HepG2 (cell line): ENCODE data around the gene TTLL1. TPM values are rescaled to one million over a fixed set of nuclear protein-coding genes. Genes with fewer than 3 reads are reported as not detected.

Experiments
- ATAC-seq: fragments of 200-7000 bp; cut with Tn5 transposase; 3 replicates; pipeline ENCODE4 v1.9.1; 2020; ENCODE audit warnings: mild to moderate bottlenecking, moderate library complexity
- BruUV-seq: library from RNA; stranded (reverse); fragments of 400-500 nt; replicated peaks from 2 replicates; lab custom pipeline; 2021; lab: Mats Ljungman, UMichigan
- CTCF ChIA-PET: fragments of 300-600 bp; formaldehyde crosslinking; extraction: SDS; loops from one replicate; lab custom pipeline; 2021; ENCODE audit warnings: low total read pairs, inconsistent platforms, low intra/inter-chr PET ratio; lab: Yijun Ruan, JAX
- POLR2A ChIA-PET: fragments of 350-600 bp; sonication (Branson Sonifier 250); formaldehyde crosslinking; loops from one replicate; lab custom pipeline; 2020; ENCODE audit warnings: antibody characterized with exemption, inconsistent platforms; lab: Yijun Ruan, JAX
- DNase-seq: peaks from one replicate; pipeline ENCODE4 v3.0.0-alpha.2; 2015; ENCODE audit warnings: low spot score
- FAIRE-seq: peaks from 3 replicates; lab custom pipeline; 2011; peaks lifted over from hg19 to GRCh38; lab: Jason Lieb, UNC
- H2AFZ ChIP-seq: one replicate; pipeline ENCODE4 v1.6.1; 2011; ENCODE audit warnings: low read length, inconsistent platforms
- H3K27ac ChIP-seq: fragments of 300-600 bp; 3 replicates; pipeline ENCODE4 v1.8.0; 2011; ENCODE audit warnings: mixed run types, mild to moderate bottlenecking, mixed read lengths, low read length, inconsistent platforms; ENCODE audit not compliant: insufficient read depth; ENCODE audit errors: extremely low read length
- H3K27me3 ChIP-seq, 2 experiments: fragments of 200-600 bp in 1 of 2; 2 replicates in 1 of 2; 3 replicates in 1 of 2; pipeline versions ENCODE4 v1.6.0 to v1.8.0; 2011; ENCODE audit warnings: low read length in 2 of 2, mild to moderate bottlenecking in 2 of 2, moderate library complexity in 2 of 2, inconsistent platforms in 1 of 2; ENCODE audit not compliant: insufficient read depth in 2 of 2, control insufficient read depth in 1 of 2
- H3K36me3 ChIP-seq, 2 experiments: fragments of 200-600 bp in 1 of 2; replicated peaks in 1 of 2; 2 replicates in 1 of 2; 3 replicates in 1 of 2; pipeline versions ENCODE4 v1.5.1 to v1.8.0; 2011; ENCODE audit warnings: low read length in 2 of 2, inconsistent platforms in 1 of 2; ENCODE audit not compliant: insufficient read depth in 2 of 2, control insufficient read depth in 1 of 2
- H3K4me1 ChIP-seq: 2 replicates; pipeline ENCODE4 v1.5.1; 2012; ENCODE audit warnings: low read length, inconsistent platforms; ENCODE audit not compliant: insufficient read depth
- H3K4me2 ChIP-seq: 2 replicates; pipeline ENCODE4 v1.6.0; 2011; ENCODE audit warnings: low read depth, low read length, inconsistent platforms
- H3K4me3 ChIP-seq, 3 experiments: fragments of 200-600 bp in 1 of 3; sonication (generic), shearing (Covaris generic) in 1 of 3; replicated peaks in 1 of 3; 2 replicates each; pipeline ENCODE4 v1.5.1; 2011 to 2016; ENCODE audit warnings: low read length in 3 of 3, inconsistent platforms in 2 of 3, low read depth in 2 of 3, mild to moderate bottlenecking in 2 of 3, control low read depth in 1 of 3, mixed read lengths in 1 of 3; ENCODE audit not compliant: insufficient read depth in 1 of 3
- H3K79me2 ChIP-seq: one replicate; pipeline ENCODE4 v1.6.1; 2011; ENCODE audit warnings: low read length, inconsistent platforms; ENCODE audit not compliant: insufficient read depth
- H3K9ac ChIP-seq: 2 replicates; pipeline ENCODE4 v1.6.0; 2011; ENCODE audit warnings: mild to moderate bottlenecking, low read depth, low read length, inconsistent platforms; ENCODE audit not compliant: insufficient read depth
- H3K9me3 ChIP-seq: 2 replicates; pipeline ENCODE4 v1.5.1; 2012; ENCODE audit warnings: mild to moderate bottlenecking, low read length
- H4K20me1 ChIP-seq: 2 replicates; pipeline ENCODE4 v1.6.0; 2011; ENCODE audit warnings: inconsistent platforms, mild to moderate bottlenecking, low read length, moderate library complexity; ENCODE audit not compliant: insufficient read depth
- CBX1 ChIP-seq: IDR thresholded peaks from one replicate; pipeline ENCODE4 v1.6.1; 2016; ENCODE audit warnings: antibody characterized with exemption, low read depth
- ETV6 ChIP-seq: sonication (generic); formaldehyde crosslinking; conservative IDR thresholded peaks from 2 replicates; pipeline ENCODE4 v1.4.0; 2020; ENCODE audit warnings: missing genetic modification reagents
- KMT2A ChIP-seq: sonication (generic); formaldehyde crosslinking; IDR thresholded peaks from 2 replicates; pipeline ENCODE4 v1.4.0; 2020; ENCODE audit warnings: missing genetic modification reagents
- RORA ChIP-seq: sonication (generic); formaldehyde crosslinking; IDR thresholded peaks from 2 replicates; pipeline ENCODE4 v1.5.0; 2020; ENCODE audit warnings: mild to moderate bottlenecking, missing genetic modification reagents, moderate library complexity
- SALL2 ChIP-seq: sonication (generic); formaldehyde crosslinking; IDR thresholded peaks from 2 replicates; pipeline ENCODE4 v1.8.1; 2023; ENCODE audit warnings: mild to moderate bottlenecking, missing genetic modification reagents, inconsistent platforms
- ZFP36L2 ChIP-seq: sonication (generic); formaldehyde crosslinking; IDR thresholded peaks from 2 replicates; pipeline ENCODE4 v1.4.0; 2020; ENCODE audit warnings: missing genetic modification reagents
- ZNF17 ChIP-seq: sonication (generic); formaldehyde crosslinking; IDR thresholded peaks from 2 replicates; pipeline ENCODE4 v1.5.0; 2020; ENCODE audit warnings: mild to moderate bottlenecking, missing genetic modification reagents
- ZNF720 ChIP-seq: sonication (generic); formaldehyde crosslinking; IDR thresholded peaks from 2 replicates; pipeline ENCODE4 v1.4.0; 2020; ENCODE audit warnings: missing genetic modification reagents
- ZNF788 ChIP-seq: sonication (generic); formaldehyde crosslinking; IDR thresholded peaks from 2 replicates; pipeline ENCODE4 v1.5.0; 2020; ENCODE audit warnings: mild to moderate bottlenecking, missing genetic modification reagents, borderline replicate concordance
- ZNF790 ChIP-seq: sonication (generic); formaldehyde crosslinking; IDR thresholded peaks from 2 replicates; pipeline ENCODE4 v1.8.0; 2022; ENCODE audit warnings: missing genetic modification reagents, mild to moderate bottlenecking, borderline replicate concordance
- WGBS: methylation state at CpG from one replicate; pipeline ENCODE4 v1.1.6; 2017; ENCODE audit warnings: low lambda C conversion rate; 5-methylcytosine and 5-hydroxymethylcytosine counted together
- in situ Hi-C: cut with HindIII; loops from 2 replicates; pipeline ENCODE4 v1.10.0; 2017; ENCODE audit warnings: low pct_unique_long_range_greater_than_20kb; ENCODE audit not compliant: extremely low pct_ligation_motif_present
- intact Hi-C: fragments of 100-400 bp; cut with micrococcal nuclease; formaldehyde crosslinking; loops from one replicate; pipeline ENCODE4 v1.10.0; 2022; ENCODE audit not compliant: unreplicated experiment
- polyA plus RNA-seq, 8 experiments: library from polyadenylated mRNA; depleted of rRNA in 3 of 8; stranded (reverse) in 7 of 8; unstranded in 1 of 8; fragments of >200 nt; fragmentation: Illumina TruSeq in 4 of 8; extraction: Trizol in 4 of 8; gene quantifications; 2 replicates each; pipeline versions ENCODE4 v1.2.1 to v1.2.3, GENCODE V29; 2011 to 2016; ENCODE audit warnings: low read depth in 4 of 8, missing spikeins in 1 of 8, mixed read lengths in 1 of 8; ENCODE audit not compliant: insufficient read depth in 1 of 8
- total RNA-seq, 5 experiments: library from RNA; depleted of rRNA; stranded (reverse); fragments of >200 nt; fragmentation: Illumina TruSeq; extraction: Trizol; gene quantifications; 2 replicates each; pipeline ENCODE4 v1.2.3, GENCODE V29; 2016; ENCODE audit warnings: low read depth in 1 of 5
- TF ChIP-seq, protein P1 (sequence below): sonication (generic); formaldehyde crosslinking; IDR thresholded peaks from 2 replicates; pipeline ENCODE4 v1.5.1; 2020; ENCODE audit warnings: missing genetic modification reagents, mild to moderate bottlenecking, borderline replicate concordance
- TF ChIP-seq, protein P2 (sequence below): IDR thresholded peaks from 2 replicates; pipeline ENCODE4 v1.6.1; 2016; ENCODE audit warnings: missing compliant biosample characterization, missing genetic modification reagents, borderline replicate concordance
- TF ChIP-seq, protein P3 (sequence below): sonication (generic); formaldehyde crosslinking; conservative IDR thresholded peaks from 2 replicates; pipeline ENCODE4 v1.4.0; 2020; ENCODE audit warnings: missing genetic modification reagents

The TTLL1 gene
- total and polyA plus RNA-seq, 2 of the 13 experiments (the other 11 are each of a cell fraction or from before 2014, with no cell fraction given), result 1.6 to 5.3 TPM

DNA sequence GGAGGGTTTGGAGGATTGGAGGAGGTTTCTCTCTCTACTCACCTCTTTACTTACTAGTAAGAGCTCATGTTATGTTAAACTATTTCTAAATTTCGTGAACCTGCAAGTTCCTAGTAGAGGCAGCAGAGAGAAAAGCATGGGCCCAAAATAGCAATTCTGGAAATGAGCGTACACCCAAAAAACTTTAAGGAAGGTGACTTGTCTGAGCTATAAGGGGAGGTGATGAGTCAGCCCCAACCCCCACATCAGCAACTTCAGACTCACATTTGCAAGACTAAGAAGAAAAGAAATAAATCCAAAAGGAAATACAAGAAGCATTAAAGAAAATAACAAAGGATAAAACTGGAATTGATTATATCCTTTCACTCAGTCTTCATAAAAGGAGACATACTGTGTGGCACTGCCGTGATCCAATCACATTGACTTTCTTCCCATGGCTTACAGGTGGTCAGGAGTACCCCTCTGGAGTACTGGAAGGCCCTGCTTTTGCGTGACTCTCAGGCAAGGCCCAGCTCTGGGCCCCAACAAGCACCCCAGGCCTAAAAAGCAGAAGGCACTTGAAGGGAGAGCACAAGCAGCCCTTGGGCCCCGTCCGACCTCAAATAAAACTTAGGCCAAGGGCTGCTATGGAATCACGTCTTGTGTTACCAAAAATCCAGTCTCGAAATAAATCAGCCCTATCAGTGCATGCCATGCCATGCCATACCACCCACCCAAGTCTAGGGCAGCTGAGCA lies 88.6 kb downstream of the TTLL1 start:
- Histone ChIP-seq H3K9ac (no peak overlapping the region), H4K20me1 (peaks cover 42% of the 10 kb centered on the region), H3K9me3 (no peaks in the 10 kb centered on the region), H3K4me2 (no peak overlapping the region), H3K4me3 (no peak overlapping the region), H3K4me1 (peaks cover 98% of the 10 kb centered on the region), H3K79me2 (peaks cover 93% of the 10 kb centered on the region), H3K27ac (peak overlapping the region; percentile 21), H3K36me3 (no peaks in the 10 kb centered on the region; a peak in 2 of 5 replicates), H2AFZ (no peak overlapping the region), H3K27me3 (no peaks in the 10 kb centered on the region)
- ChIA-PET CTCF (no interaction called here), POLR2A (interaction anchor here (3.4 kb wide), 1 partner anchor 14 kb away, joined by 30 read pairs; the partner anchor contains the start of gene PACSIN2)
- in situ Hi-C loops, result no loop called here
- WGBS, result 81% methylated on average over 7 of the region's 8 CpGs
- intact Hi-C loops, result no loop called here
- FAIRE-seq, result no peak
- DNase-seq, result no peak
- no TSS peak for BruUV-seq
- no peak for ATAC-seq
- no peak for TF ChIP-seq KMT2A
- no peak for TF ChIP-seq ETV6
- TF ChIP-seq ZNF790 (CRISPR knock-in tag), result no peak
- TF ChIP-seq ZNF720, result no peak
- no peak for TF ChIP-seq CBX1

DNA sequence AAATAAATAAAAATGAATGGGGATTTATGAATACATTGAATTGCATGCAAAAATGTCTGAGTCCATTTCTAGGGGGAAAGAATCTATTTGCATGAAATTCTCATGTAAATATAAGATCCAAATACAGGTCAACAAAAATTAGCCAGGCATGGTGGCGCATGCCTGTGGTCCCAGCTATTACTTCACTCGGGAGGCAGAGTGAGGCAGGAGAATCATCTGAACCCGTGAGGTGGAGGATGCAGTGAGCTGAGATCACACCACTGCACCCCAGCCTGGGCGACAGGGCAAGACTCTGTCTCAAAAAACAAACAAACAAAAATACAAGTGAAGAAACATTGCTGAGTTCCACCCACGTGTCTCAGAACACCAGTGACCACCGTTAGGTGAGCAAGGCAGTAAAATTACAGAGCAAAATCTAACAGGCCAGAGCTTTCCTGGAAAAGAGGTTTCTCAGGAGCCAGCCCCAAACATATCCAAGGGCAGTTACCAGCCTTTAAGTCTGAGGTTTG lies 91.6 kb downstream of the TTLL1 start:
- no peak overlapping the region for H3K4me2 ChIP-seq
- BruUV-seq, result no TSS peak
- no peak overlapping the region for H3K9ac ChIP-seq
- H3K27me3 ChIP-seq, result no peaks in the 10 kb centered on the region
- H3K27ac ChIP-seq, result peak overlapping the region; percentile 34
- FAIRE-seq, result no peak
- H3K9me3 ChIP-seq, result no peaks in the 10 kb centered on the region
- peaks cover 96% of the 10 kb centered on the region for H3K4me1 ChIP-seq
- POLR2A ChIA-PET, result interaction anchor here (6.1 kb wide), 1 partner anchor 17 kb away, joined by 185 read pairs; the partner anchor contains the start of gene PACSIN2
- H3K36me3 ChIP-seq, result no peaks in the 10 kb centered on the region; a peak in 2 of 5 replicates
- CTCF ChIA-PET, result no interaction called here
- intact Hi-C loops (loop anchor here (10.0 kb wide), 1 partner anchor 53 kb away; no protein-coding TSS in a partner anchor), in situ Hi-C loops (no loop called here)
- peaks cover 79% of the 10 kb centered on the region for H3K79me2 ChIP-seq
- H3K4me3 ChIP-seq, result no peak overlapping the region
- DNase-seq, result no peak
- no peak overlapping the region for H2AFZ ChIP-seq
- 60% methylated on average over 6 of the region's 6 CpGs for WGBS
- H4K20me1 ChIP-seq, result peaks cover 21% of the 10 kb centered on the region
- ATAC-seq, result no peak
- no peak for TF ChIP-seq ZFP36L2
- TF ChIP-seq, protein P1, sequence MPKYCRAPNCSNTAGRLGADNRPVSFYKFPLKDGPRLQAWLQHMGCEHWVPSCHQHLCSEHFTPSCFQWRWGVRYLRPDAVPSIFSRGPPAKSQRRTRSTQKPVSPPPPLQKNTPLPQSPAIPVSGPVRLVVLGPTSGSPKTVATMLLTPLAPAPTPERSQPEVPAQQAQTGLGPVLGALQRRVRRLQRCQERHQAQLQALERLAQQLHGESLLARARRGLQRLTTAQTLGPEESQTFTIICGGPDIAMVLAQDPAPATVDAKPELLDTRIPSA (CRISPR knock-in tag), result no peak
- TF ChIP-seq SALL2, result no peak
- TF ChIP-seq ZNF17 (CRISPR knock-in tag), result no peak
- TF ChIP-seq RORA (CRISPR knock-in tag), result no peak
- TF ChIP-seq, protein P2, sequence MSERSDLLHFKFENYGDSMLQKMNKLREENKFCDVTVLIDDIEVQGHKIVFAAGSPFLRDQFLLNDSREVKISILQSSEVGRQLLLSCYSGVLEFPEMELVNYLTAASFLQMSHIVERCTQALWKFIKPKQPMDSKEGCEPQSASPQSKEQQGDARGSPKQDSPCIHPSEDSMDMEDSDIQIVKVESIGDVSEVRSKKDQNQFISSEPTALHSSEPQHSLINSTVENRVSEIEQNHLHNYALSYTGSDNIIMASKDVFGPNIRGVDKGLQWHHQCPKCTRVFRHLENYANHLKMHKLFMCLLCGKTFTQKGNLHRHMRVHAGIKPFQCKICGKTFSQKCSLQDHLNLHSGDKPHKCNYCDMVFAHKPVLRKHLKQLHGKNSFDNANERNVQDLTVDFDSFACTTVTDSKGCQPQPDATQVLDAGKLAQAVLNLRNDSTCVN (CRISPR knock-in tag), result no peak
- TF ChIP-seq, protein P3, sequence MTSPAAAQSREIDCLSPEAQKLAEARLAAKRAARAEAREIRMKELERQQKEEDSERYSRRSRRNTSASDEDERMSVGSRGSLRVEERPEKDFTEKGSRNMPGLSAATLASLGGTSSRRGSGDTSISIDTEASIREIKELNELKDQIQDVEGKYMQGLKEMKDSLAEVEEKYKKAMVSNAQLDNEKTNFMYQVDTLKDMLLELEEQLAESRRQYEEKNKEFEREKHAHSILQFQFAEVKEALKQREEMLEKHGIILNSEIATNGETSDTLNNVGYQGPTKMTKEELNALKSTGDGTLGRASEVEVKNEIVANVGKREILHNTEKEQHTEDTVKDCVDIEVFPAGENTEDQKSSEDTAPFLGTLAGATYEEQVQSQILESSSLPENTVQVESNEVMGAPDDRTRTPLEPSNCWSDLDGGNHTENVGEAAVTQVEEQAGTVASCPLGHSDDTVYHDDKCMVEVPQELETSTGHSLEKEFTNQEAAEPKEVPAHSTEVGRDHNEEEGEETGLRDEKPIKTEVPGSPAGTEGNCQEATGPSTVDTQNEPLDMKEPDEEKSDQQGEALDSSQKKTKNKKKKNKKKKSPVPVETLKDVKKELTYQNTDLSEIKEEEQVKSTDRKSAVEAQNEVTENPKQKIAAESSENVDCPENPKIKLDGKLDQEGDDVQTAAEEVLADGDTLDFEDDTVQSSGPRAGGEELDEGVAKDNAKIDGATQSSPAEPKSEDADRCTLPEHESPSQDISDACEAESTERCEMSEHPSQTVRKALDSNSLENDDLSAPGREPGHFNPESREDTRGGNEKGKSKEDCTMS (CRISPR knock-in tag), result no peak
- TF ChIP-seq ZNF788, result no peak
